T-helper 1 cell treated with Interleukin-12 subunit alpha and Interleukin-12 subunit beta and Interleukin-4 antibody, amounts not matched to agents 30 ng/mL and 1 ng/mL, for 36 hours (primary cell): ENCODE results near the gene RNF135. TPM values are rescaled to one million over a fixed set of nuclear protein-coding genes. Genes with fewer than 3 reads are reported as not detected.

Experiments used
- total RNA-seq: library from RNA; stranded (reverse); gene quantifications from 2 replicates; pipeline ENCODE4 v1.2.3, GENCODE V29; 2022

Gene RNF135
- total RNA-seq, 1 donor from 2014 or later, result 8.3 TPM

Other genes starting within 250 kb of the RNF135 start
- 59.3 and 60.7 TPM in 2 replicates for gene CRLF3, start 146.3 kb upstream of the RNF135 start, total RNA-seq
- gene ATAD5, start 139.1 kb upstream of the RNF135 start, total RNA-seq, result 21.1 and 22.2 TPM in 2 replicates
- 13.7 and 20.7 TPM in 2 replicates for gene TEFM, start 64.8 kb upstream of the RNF135 start, total RNA-seq
- 0.59 and 1.2 TPM in 2 replicates for gene ADAP2, start 49.1 kb upstream of the RNF135 start, total RNA-seq
- gene NF1, start 123.9 kb downstream of the RNF135 start, total RNA-seq, result 24.0 and 25.0 TPM in 2 replicates